ENCODE measurements around the gene NEK11.
"Not testable (repeated sequence)": the region's sequence is repeated elsewhere in the genome, so short reads cannot be mapped to it uniquely, and the experiment has no call there.

NEK11 gene

DNA sequence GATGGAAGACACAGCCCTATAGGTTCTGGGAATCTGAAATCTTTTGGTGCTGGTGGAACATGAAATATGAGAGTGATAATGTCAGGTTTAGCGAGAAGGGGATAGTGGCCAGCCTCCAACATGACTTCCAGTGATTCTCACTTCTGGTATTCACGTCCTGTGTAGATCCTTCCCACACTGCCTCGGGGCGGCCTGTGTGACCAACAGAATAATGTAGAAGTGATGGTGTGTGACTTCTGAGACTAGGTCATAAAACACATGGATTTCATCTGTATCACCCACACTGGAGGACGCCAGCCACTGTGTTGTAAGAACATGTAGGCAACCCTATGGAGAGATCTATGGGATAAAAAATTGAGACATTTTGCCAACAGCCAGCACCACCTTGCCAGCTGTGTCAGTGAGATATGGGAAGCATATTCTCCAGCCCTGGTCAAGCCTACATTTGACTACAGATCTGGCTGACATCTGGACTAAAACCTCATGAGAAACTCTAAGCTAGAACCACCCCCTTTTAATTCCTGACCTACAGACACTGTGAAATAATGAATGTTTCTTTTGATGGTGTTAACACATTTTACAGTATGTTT is 329.4 kb downstream of the NEK11 start:
- no peak for DNase-seq (ENCODE audit: low read depth in 2 of 2)

GRCh38 chr3:131357275-131357674 is 330.6 kb downstream of the NEK11 start:
- DNase-seq (ENCODE audit: low read depth in 2 of 2) = no peak

DNA sequence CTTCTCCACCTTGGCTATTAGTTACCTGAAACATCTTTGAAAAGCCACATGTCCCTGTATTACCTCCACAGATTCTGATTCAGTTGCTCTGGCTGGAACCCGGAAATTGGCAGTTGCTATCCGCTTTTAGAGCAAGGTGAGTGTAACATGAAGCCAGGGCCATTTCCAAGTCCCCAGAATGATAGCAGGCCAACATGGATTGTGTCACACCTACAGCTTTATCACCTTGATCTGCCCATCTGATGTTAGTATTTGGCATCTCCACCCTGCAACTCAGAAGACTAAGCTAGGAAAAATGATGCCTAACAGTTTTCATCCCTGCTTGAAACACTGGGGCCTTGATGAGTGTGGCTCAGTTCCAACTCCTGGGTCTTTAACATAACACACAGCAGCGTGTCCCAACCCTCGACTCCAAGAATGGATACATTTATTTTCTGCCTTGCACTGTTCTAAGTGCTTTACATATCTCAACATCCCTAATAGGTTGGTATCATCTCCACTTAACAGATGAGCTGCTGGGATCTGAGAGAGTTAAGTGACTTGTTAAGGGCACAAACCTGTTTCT is 333.6 kb downstream of the NEK11 start:
- no peak for DNase-seq (ENCODE audit: low read depth in 2 of 2)

- not testable (repeated sequence) for DNase-seq (ENCODE audit: low read depth in 2 of 2)
Observed at GRCh38 chr3:131361066-131361463, 334.4 kb downstream of the NEK11 start.

DNA sequence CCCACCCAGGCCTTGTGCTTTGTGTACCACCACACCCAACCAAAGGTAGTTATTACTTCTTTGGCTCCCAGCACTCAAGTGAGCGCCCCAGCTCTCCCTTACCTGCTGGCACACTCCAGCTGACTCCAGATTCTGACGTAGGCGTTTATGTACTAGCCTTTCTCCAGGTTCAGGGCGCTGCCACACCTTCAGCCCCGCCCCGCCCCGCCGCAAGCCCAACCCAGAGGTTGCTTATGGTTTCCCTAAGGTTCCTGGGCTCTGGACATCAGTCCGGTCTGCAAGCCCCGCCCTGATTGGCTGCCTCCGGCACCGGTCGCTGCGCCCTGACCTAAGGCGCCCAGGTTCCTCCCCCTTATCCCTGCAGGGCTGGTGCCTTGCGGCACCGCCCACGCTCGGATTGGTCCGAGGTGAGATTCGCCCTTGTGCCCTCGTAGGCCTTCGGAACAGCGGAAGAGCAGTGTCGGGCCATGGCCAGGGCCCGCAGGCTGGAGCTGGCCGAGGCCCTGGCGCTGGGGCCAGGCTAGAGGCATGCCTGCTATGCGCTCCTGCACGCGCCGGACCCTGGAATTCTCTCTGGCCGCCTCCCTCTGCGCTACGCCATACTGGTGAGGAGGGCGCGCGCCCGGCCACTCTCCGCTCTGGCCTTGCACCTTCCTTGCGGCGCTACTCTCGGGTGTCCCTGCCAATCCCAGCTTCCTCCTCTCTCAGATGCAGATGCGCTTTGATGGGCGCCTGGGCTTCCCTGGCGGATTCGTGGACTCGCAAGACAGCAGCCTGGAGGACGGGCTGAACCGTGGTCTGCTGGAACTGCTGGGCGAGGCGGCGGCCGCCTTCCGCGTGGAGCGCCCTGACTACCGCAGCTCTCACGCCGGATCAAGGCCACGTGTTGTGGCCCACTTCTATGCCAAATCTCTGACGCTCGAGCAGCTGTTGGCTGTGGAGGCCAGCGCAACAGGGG is 335.1 kb downstream of the NEK11 start:
- no peak for DNase-seq (ENCODE audit: low read depth in 2 of 2)

DNA sequence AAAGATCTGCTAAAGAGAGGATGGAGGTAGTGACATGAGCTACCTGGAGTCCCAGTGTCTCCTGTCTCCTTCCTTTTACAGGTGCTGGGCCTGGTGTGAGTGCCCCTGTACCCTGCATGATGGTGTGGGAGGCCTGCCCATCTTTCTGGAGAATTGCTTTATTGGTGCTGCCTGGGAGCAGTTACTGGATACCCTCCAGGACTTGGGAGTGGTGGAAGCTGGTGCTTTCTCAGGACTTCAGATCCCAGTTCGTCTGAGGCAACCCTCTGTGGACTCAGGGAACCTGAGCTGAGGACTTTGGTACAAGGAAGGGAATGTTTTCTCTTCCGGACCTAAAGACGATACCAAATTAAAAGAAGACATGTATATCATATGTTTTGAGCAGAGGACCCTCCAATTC is 336.6 kb downstream of the NEK11 start:
- DNase-seq (ENCODE audit: low read depth in 2 of 2) = no peak

DNA sequence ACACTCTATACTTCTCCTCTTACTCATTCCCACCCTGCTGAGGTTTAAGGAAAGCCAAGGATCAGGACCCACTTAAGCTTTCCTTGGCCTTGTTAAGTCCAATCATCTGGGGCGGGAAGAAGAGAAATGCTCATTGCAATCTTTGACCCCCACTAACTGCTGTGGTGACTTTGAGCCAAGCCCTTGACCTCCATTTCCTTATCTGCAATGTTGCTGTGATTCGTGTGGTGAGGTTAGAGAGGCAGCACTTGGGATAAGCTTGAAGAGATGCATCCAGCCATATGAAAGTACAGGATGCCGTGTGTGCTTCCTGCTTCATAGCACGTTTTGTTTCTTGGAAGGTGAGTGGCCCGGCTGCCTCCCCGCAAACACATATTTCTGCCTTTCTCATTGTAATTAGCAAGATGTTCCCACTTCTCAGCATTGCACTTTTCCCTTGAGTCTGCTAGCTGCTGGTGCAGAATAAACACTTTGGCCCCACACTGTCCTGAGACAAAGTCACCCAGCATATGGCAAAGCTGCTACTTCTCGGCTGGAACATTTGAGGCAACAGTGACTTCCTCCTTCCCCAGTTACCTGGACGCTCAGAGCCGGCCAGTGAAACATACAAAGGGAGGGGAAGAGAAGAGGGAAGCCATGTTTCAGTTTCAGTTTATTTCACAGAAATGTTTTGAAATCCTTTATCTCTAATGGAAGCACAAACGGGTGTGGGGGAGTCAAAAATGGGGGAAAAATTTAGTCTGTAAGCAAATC is 344.4 kb downstream of the NEK11 start:
- DNase-seq (ENCODE audit: low read depth in 2 of 2) = no peak

DNA sequence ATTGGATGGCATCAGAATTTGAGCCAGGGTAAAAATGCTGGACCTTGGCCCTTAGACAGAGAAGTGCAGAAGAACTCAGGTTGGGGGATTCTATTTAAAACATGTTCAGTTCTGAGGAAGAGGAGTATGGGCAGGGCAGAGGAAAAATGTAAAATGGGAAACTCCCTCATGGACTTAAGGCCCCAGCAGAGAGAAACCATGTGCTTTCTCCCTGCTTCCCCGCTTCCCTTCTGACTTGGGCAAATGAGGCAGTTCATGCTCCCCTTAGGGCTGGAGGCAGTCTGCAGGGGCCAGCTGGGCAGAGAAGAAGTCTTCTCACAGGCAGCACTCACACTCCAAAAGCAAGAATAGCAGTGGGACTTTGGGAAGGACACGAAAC is 345.0 kb downstream of the NEK11 start:
- no peak for DNase-seq (ENCODE audit: low read depth in 2 of 2)

DNA sequence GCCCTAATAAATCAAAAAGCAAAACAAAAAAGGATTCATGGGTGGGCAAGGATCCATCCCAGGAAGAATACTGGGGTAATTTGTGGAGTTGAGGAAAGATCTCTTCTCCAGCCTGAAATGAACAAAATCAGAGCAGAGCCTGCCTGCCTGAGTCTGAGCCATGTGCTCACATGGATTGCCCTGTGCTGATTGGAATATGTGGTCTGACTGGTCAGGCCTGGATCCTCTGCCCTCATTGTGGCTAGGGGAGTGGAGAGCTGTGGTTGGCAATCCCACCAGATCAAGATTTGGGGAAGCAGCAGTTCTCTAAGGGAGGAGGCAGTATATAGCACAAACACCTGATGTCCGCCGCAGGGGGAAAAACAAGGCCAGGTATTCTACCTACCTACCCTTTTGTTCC is 348.1 kb downstream of the NEK11 start:
- no peak for DNase-seq (ENCODE audit: low read depth in 2 of 2)

DNA sequence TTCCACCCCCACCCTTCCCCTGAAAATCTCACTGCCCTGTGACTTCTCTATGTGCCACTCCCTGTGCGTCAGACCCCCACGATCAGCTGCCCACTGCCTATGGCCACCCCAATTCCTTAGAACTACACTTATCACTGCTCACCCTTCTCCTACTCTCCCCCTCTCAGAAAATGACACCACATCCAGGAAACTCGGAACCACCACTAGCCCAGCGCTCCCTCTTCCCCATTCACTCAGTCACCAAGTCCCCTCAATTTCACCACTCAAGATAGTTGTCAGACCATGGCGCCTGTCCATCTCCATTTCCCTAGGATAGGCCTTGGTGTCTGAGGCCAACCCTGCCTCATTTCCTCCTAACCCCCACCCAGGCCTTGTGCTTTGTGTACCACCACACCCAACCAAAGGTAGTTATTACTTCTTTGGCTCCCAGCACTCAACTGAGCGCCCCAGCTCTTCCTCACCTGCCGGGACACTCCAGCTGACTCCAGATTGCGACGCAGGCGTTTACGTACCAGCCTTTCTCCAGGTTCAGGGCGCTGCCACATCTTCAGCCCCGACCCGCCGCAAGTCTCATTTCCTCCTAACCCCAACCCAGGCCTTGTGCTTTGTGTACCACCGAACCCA is 354.3 kb downstream of the NEK11 start:
- not testable (repeated sequence) for DNase-seq (ENCODE audit: low read depth in 2 of 2)

DNA sequence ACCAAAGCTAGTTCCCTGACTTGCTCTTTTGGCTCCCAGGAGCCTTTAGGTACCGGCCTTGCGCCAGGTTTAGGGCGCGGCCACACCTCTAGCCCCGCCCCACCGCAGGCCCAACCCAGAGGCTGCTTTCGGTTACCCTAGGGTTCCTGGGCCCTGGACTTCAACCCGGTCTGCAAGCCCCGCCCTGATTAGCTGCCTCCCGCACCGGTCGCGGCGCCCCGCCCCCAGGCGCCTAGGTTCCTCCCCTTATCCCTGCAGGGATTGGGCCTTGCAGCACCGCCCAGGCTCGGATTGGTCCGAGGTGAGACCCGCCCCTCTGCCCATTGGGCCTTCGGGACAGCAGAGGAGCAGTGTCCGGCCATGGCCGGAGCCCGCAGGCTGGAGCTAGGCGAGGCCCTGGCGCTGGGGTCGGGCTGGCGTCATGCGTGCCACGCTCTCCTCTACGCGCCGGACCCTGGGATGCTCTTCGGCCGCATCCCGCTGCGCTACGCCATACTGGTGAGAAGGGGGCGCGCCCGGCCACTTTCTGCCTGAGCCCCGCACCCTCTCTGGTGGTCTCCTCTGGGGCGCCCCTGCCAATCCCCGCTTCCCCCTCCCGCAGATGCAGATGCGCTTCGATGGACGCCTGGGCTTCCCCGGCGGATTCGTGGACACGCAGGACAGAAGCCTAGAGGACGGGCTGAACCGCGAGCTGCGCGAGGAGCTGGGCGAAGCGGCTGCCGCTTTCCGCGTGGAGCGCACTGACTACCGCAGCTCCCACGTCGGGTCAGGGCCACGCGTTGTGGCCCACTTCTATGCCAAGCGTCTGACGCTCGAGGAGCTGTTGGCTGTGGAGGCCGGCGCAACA is 355.0 kb downstream of the NEK11 start, which contains the start of gene NUDT16:
NUDT16 (plus strand) TSS at position 330 of the 847 bp plus-strand sequence; CDS start at position 361, 31 bp downstream.
- DNase-seq (ENCODE audit: low read depth in 2 of 2) = peak; percentile 91 to 97

GRCh38 chr3:131386429-131387165 is 359.9 kb downstream of the NEK11 start:
- no peak for DNase-seq (ENCODE audit: low read depth in 2 of 2)

GRCh38 chr3:131387796-131388489 is 361.3 kb downstream of the NEK11 start:
- no peak for DNase-seq (ENCODE audit: low read depth in 2 of 2)

DNA sequence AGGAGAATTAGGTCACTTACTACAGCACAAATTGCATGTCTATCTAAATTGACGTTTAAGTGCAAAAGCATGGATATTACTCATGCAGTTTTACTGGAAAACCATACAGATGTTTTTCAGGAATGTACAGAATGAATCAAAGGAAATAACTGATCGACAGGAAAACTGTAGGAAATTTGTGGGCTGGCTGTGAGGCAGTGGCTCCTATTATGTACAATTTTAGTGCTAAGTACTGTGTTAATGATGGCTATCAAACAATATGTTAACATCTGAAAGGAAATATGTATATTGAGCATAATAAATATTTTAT is 361.8 kb downstream of the NEK11 start:
- DNase-seq (ENCODE audit: low read depth in 2 of 2) = no peak

DNA sequence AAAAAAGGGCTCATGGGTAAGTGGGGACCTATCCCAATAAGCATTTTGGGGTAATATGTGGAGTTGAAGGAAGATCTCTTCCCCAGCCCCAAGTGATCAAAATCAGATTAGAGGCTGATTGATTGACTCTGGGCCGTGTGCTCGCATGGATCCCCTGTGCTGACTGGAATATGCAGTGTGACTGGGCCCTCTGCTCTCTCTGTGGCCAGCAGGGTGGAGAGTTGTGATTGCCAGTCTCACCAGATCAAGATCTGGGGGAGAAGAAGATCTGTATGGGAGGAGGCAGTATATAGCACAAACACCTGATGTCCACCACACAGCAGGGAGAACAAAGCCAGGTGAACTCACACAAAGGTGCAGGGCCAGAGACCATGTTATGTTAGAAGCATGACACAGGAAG is 363.7 kb downstream of the NEK11 start:
- DNase-seq (ENCODE audit: low read depth in 2 of 2) = no peak

DNA sequence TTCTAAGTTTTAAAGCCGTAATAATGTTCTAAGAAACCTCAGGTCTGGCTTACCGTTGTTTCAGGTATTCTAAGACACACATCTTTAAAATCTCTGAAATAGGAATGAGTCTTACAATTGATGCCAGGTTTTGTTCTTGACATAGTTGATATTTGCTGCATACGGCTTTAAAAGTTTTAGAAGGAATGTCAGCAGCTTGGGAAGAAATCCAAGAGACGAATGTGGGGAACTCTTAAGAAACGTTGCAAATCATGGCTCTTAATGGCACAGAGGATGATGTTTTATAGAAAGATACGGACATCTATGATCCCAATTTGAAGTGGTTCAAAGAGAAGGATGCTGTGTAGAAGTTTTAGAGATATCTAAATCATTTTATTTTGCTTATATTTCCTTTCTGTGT is 366.4 kb downstream of the NEK11 start:
- no peak for DNase-seq (ENCODE audit: low read depth in 2 of 2)

DNA sequence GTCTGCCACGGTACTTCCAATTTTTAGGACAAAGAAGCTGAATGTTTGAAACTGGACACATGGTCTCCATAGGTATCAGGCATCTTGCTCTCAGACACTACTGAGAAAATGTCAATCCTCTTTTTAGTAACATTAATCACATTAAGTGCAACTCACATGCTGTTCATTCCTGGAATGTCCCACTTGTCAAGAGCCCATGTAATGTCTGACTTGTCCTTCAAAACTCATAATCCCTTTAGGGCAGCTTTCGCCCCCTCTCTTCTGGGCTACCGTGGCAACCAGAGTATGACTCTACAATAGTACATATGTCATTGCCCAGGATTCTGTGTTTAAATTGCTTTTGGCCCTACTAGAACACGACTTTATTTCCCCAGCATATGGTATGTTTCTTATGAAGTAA is 367.2 kb downstream of the NEK11 start:
- no peak for DNase-seq (ENCODE audit: low read depth in 2 of 2)

DNA sequence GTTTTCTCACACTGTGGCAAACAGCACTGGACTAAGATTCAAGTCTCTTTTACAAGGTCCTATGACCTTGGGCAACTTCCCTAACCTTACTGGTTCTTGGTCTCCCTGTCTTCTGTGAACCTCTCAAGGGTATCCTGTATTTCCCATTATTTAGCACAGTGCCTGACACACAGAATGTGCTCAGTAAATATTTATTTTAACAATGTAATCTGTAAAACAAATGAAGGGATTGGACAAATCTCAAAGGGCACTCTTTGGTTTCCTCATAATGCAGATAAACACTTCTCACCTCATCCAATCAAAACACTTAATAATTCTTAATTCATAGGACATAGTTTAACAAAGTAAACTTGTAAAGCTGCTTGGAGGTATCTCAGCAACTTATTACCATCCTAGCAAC is 367.7 kb downstream of the NEK11 start:
- DNase-seq (ENCODE audit: low read depth in 2 of 2) = no peak

DNA sequence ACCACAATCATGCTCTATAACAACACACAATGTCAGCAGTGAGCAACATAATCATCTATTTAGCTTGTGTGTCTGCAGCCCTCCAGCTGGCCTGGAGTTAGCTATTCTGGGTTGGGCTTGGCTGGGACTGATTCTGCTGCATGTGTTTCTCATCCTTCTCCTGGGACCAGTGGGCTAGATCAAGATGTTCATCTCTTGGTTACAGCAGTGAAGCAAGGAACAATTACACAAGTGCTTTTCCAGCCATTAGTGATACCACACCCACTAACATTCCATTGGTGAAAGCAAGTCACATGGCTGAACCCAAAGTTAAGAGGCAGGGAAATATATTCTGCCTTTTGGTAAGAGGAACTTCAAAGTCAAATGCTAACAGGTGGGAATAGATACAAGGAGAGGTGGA is 369.5 kb downstream of the NEK11 start:
- no peak for DNase-seq (ENCODE audit: low read depth in 2 of 2)

- no peak for DNase-seq (ENCODE audit: low read depth in 2 of 2)
Observed at GRCh38 chr3:131397889-131398288, 371.2 kb downstream of the NEK11 start.
